DND-41 (cell line): ENCODE data around the gene UBALD1.

Experiments
- EZH2 ChIP-seq: IDR thresholded peaks from 3 replicates; pipeline ENCODE4 v1.6.1; 2012; ENCODE audit warnings: borderline replicate concordance, low read depth, mild to moderate bottlenecking, moderate library complexity, low read length, inconsistent platforms; ENCODE audit not compliant: severe bottlenecking
- TF ChIP-seq, protein P1 (sequence below): IDR thresholded peaks from 2 replicates; pipeline ENCODE4 v1.5.1; 2012; ENCODE audit warnings: borderline replicate concordance, low read length, moderate library complexity, mild to moderate bottlenecking; ENCODE audit not compliant: poor library complexity, severe bottlenecking; ENCODE audit errors: extremely low read depth

DNA sequence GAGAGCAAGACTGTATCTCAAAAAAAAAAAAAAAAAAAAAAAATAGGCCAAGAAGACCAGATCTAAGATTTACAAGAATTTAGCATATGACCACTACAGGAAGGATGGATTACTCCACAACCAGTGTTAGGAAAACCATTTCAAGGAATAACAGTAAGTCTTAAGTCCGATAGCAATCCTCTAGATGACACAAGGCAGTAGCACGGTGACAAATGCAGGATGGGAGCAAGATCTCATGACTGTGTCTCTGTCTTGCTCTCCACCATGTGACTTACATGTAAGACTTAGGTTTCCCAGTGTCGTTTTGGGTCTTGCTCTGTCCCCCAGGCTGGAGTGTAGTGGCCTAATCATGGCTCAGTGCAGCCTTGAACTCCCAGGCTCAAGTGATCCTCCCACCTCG, 30.8 kb downstream of the UBALD1 start:
- TF ChIP-seq, protein P1, sequence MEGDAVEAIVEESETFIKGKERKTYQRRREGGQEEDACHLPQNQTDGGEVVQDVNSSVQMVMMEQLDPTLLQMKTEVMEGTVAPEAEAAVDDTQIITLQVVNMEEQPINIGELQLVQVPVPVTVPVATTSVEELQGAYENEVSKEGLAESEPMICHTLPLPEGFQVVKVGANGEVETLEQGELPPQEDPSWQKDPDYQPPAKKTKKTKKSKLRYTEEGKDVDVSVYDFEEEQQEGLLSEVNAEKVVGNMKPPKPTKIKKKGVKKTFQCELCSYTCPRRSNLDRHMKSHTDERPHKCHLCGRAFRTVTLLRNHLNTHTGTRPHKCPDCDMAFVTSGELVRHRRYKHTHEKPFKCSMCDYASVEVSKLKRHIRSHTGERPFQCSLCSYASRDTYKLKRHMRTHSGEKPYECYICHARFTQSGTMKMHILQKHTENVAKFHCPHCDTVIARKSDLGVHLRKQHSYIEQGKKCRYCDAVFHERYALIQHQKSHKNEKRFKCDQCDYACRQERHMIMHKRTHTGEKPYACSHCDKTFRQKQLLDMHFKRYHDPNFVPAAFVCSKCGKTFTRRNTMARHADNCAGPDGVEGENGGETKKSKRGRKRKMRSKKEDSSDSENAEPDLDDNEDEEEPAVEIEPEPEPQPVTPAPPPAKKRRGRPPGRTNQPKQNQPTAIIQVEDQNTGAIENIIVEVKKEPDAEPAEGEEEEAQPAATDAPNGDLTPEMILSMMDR: no peak
- no peak for TF ChIP-seq EZH2
